Stomach (tissue), 4 donors: ENCODE measurements around the gene TNFRSF25.

Source experiments
- CTCF ChIP-seq, 7 experiments: fragments of 450-650 bp in 4 of 7; fragments of 200-600 bp in 3 of 7; sonication (generic) in 3 of 7; IDR thresholded peaks; one replicate each; pipeline ENCODE4 v1.5.1; 2016 to 2019; ENCODE audit warnings: antibody characterized with exemption in 7 of 7, control low read depth in 2 of 7, mild to moderate bottlenecking in 1 of 7
- EP300 ChIP-seq: sonication (generic); formaldehyde crosslinking; IDR thresholded peaks from one replicate; pipeline ENCODE4 v1.6.1; 2017; ENCODE audit warnings: antibody characterized with exemption
- POLR2A ChIP-seq, 4 donors: fragments of 450-650 bp; IDR thresholded peaks; one replicate each; pipeline ENCODE4 v1.6.1; 2016; ENCODE audit warnings: antibody characterized with exemption in 4 of 4, control low read depth in 2 of 4, mild to moderate bottlenecking in 1 of 4, moderate library complexity in 1 of 4

- TF ChIP-seq CTCF (IDR thresholded peaks at IDR 0.05), result peak in 1 of 7 experiments; percentile 17
- TF ChIP-seq POLR2A (IDR thresholded peaks at IDR 0.05), result no peak
- no peak for TF ChIP-seq EP300
Measured at GRCh38 chr1:6414443-6414844, 51.5 kb downstream of the TNFRSF25 start.
